ENCODE results near the gene SUPV3L1. TPM values are rescaled to one million over a fixed set of nuclear protein-coding genes. Genes with fewer than 3 reads are reported as not detected.
"Not testable (repeated sequence)": the region's sequence is repeated elsewhere in the genome, so short reads cannot be mapped to it uniquely, and the experiment has no call there.

SUPV3L1 gene
- total and polyA plus RNA-seq, 12 donors: 24.4 to 165 (median 37.6) TPM

DNA sequence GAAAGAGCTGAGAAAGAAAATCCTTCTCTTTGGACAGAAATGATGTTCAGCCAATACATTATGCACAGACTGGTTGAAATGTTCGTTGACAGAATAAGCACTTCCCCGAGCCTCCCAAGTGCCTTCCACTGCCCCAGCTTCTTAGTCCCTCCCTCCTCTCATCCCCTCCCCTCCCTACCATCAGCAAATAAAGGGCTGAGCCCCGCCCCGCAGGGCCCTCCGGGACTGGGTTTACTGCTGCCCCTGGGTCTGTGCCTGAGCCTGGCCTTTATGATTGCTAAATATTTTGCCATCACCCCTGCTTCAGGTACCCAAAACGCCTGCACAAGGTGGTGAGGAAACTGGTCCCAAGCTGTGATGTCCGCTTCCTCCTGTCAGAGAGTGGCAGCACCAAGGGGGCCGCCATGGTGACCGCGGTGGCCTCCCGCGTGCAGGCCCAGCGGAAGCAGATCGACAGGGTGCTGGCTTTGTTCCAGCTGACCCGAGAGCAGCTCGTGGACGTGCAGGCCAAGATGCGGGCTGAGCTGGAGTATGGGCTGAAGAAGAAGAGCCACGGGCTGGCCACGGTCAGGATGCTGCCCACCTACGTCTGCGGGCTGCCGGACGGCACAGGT, 68.2 kb downstream of the SUPV3L1 start:
- no peak for TF ChIP-seq POLR2A (IDR thresholded peaks at IDR 0.05)
- TF ChIP-seq, protein P1, sequence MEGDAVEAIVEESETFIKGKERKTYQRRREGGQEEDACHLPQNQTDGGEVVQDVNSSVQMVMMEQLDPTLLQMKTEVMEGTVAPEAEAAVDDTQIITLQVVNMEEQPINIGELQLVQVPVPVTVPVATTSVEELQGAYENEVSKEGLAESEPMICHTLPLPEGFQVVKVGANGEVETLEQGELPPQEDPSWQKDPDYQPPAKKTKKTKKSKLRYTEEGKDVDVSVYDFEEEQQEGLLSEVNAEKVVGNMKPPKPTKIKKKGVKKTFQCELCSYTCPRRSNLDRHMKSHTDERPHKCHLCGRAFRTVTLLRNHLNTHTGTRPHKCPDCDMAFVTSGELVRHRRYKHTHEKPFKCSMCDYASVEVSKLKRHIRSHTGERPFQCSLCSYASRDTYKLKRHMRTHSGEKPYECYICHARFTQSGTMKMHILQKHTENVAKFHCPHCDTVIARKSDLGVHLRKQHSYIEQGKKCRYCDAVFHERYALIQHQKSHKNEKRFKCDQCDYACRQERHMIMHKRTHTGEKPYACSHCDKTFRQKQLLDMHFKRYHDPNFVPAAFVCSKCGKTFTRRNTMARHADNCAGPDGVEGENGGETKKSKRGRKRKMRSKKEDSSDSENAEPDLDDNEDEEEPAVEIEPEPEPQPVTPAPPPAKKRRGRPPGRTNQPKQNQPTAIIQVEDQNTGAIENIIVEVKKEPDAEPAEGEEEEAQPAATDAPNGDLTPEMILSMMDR (IDR thresholded peaks at IDR 0.05): no peak
- no peaks in the 10 kb centered on the region for H3K27me3 ChIP-seq
- no peaks in the 10 kb centered on the region for H3K36me3 ChIP-seq (replicated peaks in 1 of 2)
- H3K9me3 ChIP-seq (replicated peaks in 1 of 3): no peaks in the 10 kb centered on the region
- 89 to 94% (median 90%) methylated on average over 22 to 24 of the region's 24 CpGs for WGBS, 4 donors
- intact Hi-C loops (cut with DNase I): no loop called here
- H3K4me1 ChIP-seq (replicated peaks in 1 of 2): no peaks in the 10 kb centered on the region
- H3K27ac ChIP-seq: no peak overlapping the region
- DNase-seq: no peak
- no peak overlapping the region for H3K4me3 ChIP-seq

DNA sequence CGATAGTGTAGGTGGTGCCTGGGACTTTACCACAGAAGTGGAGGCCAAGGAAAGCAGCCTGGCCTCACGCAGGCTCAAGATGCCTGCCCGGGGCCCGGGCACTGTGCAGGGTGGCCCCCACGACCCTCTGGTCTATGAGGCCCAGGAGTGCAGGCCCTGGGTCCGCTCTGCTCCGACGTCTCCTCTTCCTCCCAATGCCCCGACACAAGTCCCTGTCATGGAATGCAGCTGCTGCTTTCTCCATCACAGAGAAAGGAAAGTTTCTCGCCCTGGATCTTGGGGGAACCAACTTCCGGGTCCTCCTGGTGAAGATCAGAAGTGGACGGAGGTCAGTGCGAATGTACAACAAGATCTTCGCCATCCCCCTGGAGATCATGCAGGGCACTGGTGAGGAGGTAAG, 70.0 kb downstream of the SUPV3L1 start:
- WGBS, 4 donors: 88 to 99% (median 95%) methylated on average over 5 to 14 of the region's 14 CpGs
- Histone ChIP-seq H3K27me3 (no peaks in the 10 kb centered on the region), H3K4me1 (replicated peaks in 1 of 2) (no peaks in the 10 kb centered on the region), H3K4me3 (no peak overlapping the region), H3K9me3 (replicated peaks in 1 of 3) (no peaks in the 10 kb centered on the region), H3K36me3 (replicated peaks in 1 of 2) (no peaks in the 10 kb centered on the region), H3K27ac (no peak overlapping the region)
- no peak for DNase-seq
- no peak for TF ChIP-seq POLR2A (IDR thresholded peaks at IDR 0.05)
- TF ChIP-seq, protein P1 (IDR thresholded peaks at IDR 0.05): no peak
- intact Hi-C loops (cut with DNase I): no loop called here

DNA sequence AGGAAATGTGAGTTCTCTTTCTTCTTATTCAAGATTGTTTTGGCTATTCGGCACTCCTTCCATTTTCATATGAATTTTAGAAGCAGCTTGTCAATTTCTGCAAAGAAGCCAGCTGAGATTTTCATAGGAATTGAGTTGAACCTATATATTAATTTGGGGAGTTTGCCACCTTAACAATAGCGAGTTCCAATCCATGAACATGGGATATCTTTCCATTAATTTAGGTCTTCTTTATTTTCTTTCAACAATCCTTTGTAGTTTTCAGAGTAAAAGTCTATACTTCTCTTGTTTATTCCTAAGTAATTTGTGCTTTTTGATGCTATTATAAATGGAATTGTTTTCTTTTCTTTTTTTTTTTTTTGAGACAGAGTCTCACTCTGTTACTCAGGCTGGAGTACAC, 71.4 kb downstream of the SUPV3L1 start:
- WGBS, 4 donors: 93 to 95% (median 94%) methylated on average over 2 of the region's 2 CpGs
- H3K4me1 ChIP-seq (replicated peaks in 1 of 2); H3K4me3 ChIP-seq; H3K9me3 ChIP-seq (replicated peaks in 1 of 3); intact Hi-C loops (cut with DNase I); H3K36me3 ChIP-seq (replicated peaks in 1 of 2); DNase-seq; H3K27ac ChIP-seq; H3K27me3 ChIP-seq: not testable (repeated sequence)

DNA sequence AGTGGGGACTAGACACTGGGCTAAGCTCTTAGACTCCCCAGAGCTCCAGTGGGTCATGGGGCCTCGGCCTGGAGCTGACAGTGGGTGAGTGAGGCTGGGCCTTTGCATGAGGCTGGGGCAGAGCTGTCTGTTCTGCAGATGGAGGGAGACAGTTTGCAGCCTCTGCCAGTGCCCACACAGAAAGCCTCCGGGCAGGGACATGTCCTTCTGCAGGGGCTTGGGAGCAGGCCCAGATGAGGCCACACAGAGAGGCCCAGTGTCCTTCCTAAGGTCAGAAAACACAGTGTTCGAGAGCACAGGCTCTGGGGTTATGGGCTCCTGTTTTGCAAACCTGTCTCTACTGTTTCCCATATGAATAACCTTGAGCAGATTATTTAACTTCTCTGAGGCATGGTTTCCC, 73.1 kb downstream of the SUPV3L1 start:
- Histone ChIP-seq H3K4me1 (replicated peaks in 1 of 2) (peaks cover 4 to 5% of the 10 kb centered on the region in 2 donors), H3K27ac (no peak overlapping the region), H3K4me3 (no peak overlapping the region), H3K27me3 (no peaks in the 10 kb centered on the region), H3K36me3 (replicated peaks in 1 of 2) (no peaks in the 10 kb centered on the region), H3K9me3 (replicated peaks in 1 of 3) (no peaks in the 10 kb centered on the region)
- intact Hi-C loops (cut with DNase I): no loop called here
- 54 to 100% (median 74%) methylated on average over 1 to 3 of the region's 3 CpGs for WGBS, 4 donors
- TF ChIP-seq, protein P1 (IDR thresholded peaks at IDR 0.05): no peak
- no peak for TF ChIP-seq POLR2A (IDR thresholded peaks at IDR 0.05)
- no peak for DNase-seq

DNA sequence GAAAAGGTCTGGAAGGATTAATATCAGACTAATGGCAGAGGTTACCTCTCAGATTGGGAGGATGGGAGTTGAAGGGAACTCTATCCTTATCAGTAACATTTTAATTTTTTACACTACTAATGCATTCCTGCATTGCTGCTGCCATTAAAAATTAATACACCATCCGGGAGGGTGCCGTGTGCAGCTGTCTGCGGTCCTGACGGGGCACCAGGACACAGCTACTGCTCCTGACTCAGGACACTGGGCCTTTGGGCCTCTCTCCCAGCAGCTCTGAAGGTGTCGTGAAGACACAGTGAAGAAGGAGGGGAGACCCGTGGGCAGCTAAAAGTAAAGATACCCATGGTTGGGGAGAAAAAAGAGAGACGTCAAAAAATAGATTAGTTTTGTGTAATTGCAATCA, 74.8 kb downstream of the SUPV3L1 start:
- intact Hi-C loops (cut with DNase I): no loop called here
- H3K4me1 ChIP-seq (replicated peaks in 1 of 2): peaks cover 4 to 5% of the 10 kb centered on the region in 2 donors
- H3K9me3 ChIP-seq (replicated peaks in 1 of 3): no peaks in the 10 kb centered on the region
- no peak for TF ChIP-seq POLR2A (IDR thresholded peaks at IDR 0.05)
- TF ChIP-seq, protein P1 (IDR thresholded peaks at IDR 0.05): no peak
- no peak overlapping the region for H3K4me3 ChIP-seq
- H3K27me3 ChIP-seq: no peaks in the 10 kb centered on the region
- 70 to 81% (median 78%) methylated on average over 7 of the region's 7 CpGs for WGBS, 4 donors
- no peak overlapping the region for H3K27ac ChIP-seq
- H3K36me3 ChIP-seq (replicated peaks in 1 of 2): no peaks in the 10 kb centered on the region
- no peak for DNase-seq

Measured in adrenal gland (tissue), 12 donors.